ENCODE measurements around the gene SYCE1L. TPM values are rescaled to one million over a fixed set of nuclear protein-coding genes. Genes with fewer than 3 reads are reported as not detected.

SYCE1L gene
- total RNA-seq, 1 experiment from 2014 or later = 6.2 TPM

DNA sequence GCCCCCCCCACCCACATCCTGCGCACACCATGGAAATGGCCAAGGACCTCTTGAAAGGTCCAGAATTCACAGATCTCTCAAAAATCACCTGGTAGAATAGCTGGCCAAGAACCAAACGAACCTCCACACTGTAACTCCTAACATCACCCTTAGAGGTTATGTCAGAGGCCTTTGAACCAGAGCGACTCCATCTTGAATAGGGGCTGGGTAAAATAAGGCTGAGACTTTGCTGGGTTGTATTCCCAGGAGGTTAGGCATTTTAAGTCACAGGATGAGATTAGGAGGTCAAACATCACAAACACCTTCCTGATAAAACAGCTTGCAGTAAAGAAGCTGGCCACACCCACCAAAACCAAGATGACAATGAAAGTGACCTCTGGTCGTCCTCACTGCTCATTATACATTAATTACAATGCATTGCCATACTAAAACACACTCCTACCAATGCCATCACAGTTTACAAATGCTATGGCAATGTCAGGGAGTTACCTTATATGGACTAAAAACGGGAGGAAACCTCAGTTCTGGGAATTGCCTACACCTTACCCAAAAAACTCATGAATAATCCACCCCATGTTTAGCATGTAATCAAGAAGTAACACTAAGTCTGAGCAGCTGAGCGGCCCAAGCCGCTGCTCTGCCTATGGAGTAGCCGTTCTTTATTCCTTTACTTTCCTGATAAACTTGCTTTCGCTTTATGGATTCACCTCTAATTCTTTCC is 34.8 kb downstream of the SYCE1L start:
- intact Hi-C loops (cut with micrococcal nuclease; ENCODE audit: unreplicated experiment) = no loop called here
- ChIA-PET POLR2A (ENCODE audit: unreplicated experiment) (no interaction called here), CTCF (no interaction called here)
- no peak overlapping the region for H3K27ac ChIP-seq
- H3F3A ChIP-seq (ENCODE audit: insufficient read depth, low read depth) = no peaks in the 10 kb centered on the region
- no peak overlapping the region for H3K4me2 ChIP-seq
- H3K4me1 ChIP-seq (replicated peaks; ENCODE audit: insufficient read depth) = peaks cover 6% of the 10 kb centered on the region; the same call in 1 of the 2 replicates
- DNase-seq = no peak
- no peaks in the 10 kb centered on the region; the same call in 1 of the 2 replicates for H3K9me3 ChIP-seq (ENCODE audit: insufficient read depth, low read depth)
- TF ChIP-seq, protein P1, sequence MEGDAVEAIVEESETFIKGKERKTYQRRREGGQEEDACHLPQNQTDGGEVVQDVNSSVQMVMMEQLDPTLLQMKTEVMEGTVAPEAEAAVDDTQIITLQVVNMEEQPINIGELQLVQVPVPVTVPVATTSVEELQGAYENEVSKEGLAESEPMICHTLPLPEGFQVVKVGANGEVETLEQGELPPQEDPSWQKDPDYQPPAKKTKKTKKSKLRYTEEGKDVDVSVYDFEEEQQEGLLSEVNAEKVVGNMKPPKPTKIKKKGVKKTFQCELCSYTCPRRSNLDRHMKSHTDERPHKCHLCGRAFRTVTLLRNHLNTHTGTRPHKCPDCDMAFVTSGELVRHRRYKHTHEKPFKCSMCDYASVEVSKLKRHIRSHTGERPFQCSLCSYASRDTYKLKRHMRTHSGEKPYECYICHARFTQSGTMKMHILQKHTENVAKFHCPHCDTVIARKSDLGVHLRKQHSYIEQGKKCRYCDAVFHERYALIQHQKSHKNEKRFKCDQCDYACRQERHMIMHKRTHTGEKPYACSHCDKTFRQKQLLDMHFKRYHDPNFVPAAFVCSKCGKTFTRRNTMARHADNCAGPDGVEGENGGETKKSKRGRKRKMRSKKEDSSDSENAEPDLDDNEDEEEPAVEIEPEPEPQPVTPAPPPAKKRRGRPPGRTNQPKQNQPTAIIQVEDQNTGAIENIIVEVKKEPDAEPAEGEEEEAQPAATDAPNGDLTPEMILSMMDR (conservative IDR thresholded peaks at IDR 0.05) = no peak
- TF ChIP-seq EZH2 (IDR thresholded peaks at IDR 0.05; ENCODE audit: low read depth) = no peak
- H4K20me1 ChIP-seq (ENCODE audit: insufficient read depth) = no peaks in the 10 kb centered on the region
- no peaks in the 10 kb centered on the region for H3K36me3 ChIP-seq (ENCODE audit: low read depth)
- no TSS peak for BruUV-seq (replicated peaks)
- H2AFZ ChIP-seq = no peak overlapping the region
- no peaks in the 10 kb centered on the region for H3K79me2 ChIP-seq (ENCODE audit: low read depth)
- H3K27me3 ChIP-seq (ENCODE audit: insufficient read depth, low read depth) = peaks cover 8% of the 10 kb centered on the region; the same call in 1 of the 2 replicates
- H3K4me3 ChIP-seq = no peak overlapping the region
- no peaks in the 10 kb centered on the region for H3K9me2 ChIP-seq (ENCODE audit: insufficient read depth)

DNA sequence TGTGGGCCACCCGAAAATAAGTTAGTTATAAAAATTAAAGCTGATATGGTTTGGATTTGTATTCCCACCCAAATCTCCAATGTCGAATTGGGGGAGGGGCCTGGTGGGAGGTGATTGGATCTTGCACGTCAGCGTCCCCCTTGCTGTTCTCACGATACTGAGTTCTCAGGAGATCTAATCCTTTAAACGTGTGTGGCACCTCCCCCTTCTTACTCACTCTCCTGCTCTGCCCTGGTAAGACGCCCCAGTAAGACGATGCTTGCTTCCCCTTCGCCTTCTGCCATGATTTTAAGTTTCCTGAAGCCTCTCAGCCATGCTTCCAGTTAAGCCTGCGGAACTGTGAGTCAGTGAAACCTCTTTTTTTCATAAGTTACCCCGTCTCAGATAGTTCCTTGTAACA is 35.4 kb downstream of the SYCE1L start:
- Histone ChIP-seq H3K36me3 (ENCODE audit: low read depth) (no peaks in the 10 kb centered on the region), H3K4me2 (no peak overlapping the region), H3K27me3 (ENCODE audit: insufficient read depth, low read depth) (peaks cover 8% of the 10 kb centered on the region; the same call in 1 of the 2 replicates), H3K9me2 (ENCODE audit: insufficient read depth) (no peaks in the 10 kb centered on the region), H3K4me1 (replicated peaks; ENCODE audit: insufficient read depth) (peaks cover 8% of the 10 kb centered on the region; the same call in 1 of the 2 replicates), H2AFZ (no peak overlapping the region), H3F3A (ENCODE audit: insufficient read depth, low read depth) (no peaks in the 10 kb centered on the region), H3K79me2 (ENCODE audit: low read depth) (no peaks in the 10 kb centered on the region), H3K27ac (no peak overlapping the region), H3K4me3 (no peak overlapping the region), H3K9me3 (ENCODE audit: insufficient read depth, low read depth) (no peaks in the 10 kb centered on the region; the same call in 1 of the 2 replicates), H4K20me1 (ENCODE audit: insufficient read depth) (no peaks in the 10 kb centered on the region)
- peak in 1 of 2 experiments; percentile 44 for DNase-seq
- BruUV-seq (replicated peaks) = no TSS peak
- TF ChIP-seq, protein P1 (conservative IDR thresholded peaks at IDR 0.05) = no peak
- no peak for TF ChIP-seq EZH2 (IDR thresholded peaks at IDR 0.05; ENCODE audit: low read depth)
- ChIA-PET POLR2A (ENCODE audit: unreplicated experiment) (no interaction called here), CTCF (no interaction called here)
- intact Hi-C loops (cut with micrococcal nuclease; ENCODE audit: unreplicated experiment) = loop anchor here (5.0 kb wide), 2 partner anchors 443 to 768 kb away; no protein-coding TSS in a partner anchor

DNA sequence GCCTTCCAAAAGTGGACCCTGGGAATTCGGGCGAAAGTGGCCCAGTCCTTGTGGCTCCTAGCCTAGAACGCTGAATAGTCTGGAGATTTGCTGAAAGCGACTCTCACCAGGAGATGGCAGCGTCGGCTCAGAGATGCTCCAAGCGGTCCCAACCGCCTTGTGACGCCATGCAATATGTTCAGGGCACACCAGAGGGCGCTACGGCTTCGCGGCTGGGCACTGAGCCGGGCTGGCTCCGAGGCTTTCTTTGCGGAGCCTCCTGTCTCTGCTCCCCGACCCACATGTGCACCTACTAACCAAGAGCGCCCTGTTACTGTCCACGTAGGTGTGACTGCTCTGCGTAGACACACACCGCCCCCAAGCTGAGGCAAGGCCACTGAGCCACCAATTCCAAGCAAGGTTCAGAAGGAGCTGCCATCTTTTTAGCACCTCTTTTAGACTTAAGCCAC is 36.9 kb downstream of the SYCE1L start:
- Histone ChIP-seq H3K4me3 (peak overlapping the region; percentile 37; the same call in 1 of the 2 replicates), H3K4me1 (replicated peaks; ENCODE audit: insufficient read depth) (peaks cover 8% of the 10 kb centered on the region; the same call in 1 of the 2 replicates), H3F3A (ENCODE audit: insufficient read depth, low read depth) (no peaks in the 10 kb centered on the region), H3K9me2 (ENCODE audit: insufficient read depth) (no peaks in the 10 kb centered on the region), H3K27ac (no peak overlapping the region), H3K79me2 (ENCODE audit: low read depth) (no peaks in the 10 kb centered on the region), H3K27me3 (ENCODE audit: insufficient read depth, low read depth) (peaks cover 8% of the 10 kb centered on the region; the same call in 1 of the 2 replicates), H3K36me3 (ENCODE audit: low read depth) (no peaks in the 10 kb centered on the region), H3K9me3 (ENCODE audit: insufficient read depth, low read depth) (no peaks in the 10 kb centered on the region), H4K20me1 (ENCODE audit: insufficient read depth) (no peaks in the 10 kb centered on the region), H2AFZ (peak overlapping the region; percentile 55; the same call in 1 of the 2 replicates), H3K4me2 (peak overlapping the region; percentile 76)
- intact Hi-C loops (cut with micrococcal nuclease; ENCODE audit: unreplicated experiment) = loop anchor here (1.0 to 5.0 kb wide), 5 partner anchors 348 to 863 kb away; partner anchors contain the start of gene WWOX
- no TSS peak for BruUV-seq (replicated peaks)
- no peak for TF ChIP-seq EZH2 (IDR thresholded peaks at IDR 0.05; ENCODE audit: low read depth)
- TF ChIP-seq, protein P1 (conservative IDR thresholded peaks at IDR 0.05) = peak; percentile 98
- ChIA-PET CTCF (interaction anchor here (0.6 kb wide), 1 partner anchor 734 kb away, joined by 3 read pairs; no protein-coding TSS in a partner anchor), POLR2A (ENCODE audit: unreplicated experiment) (no interaction called here)
- peak; percentile 62 to 78 for DNase-seq

All from PC-9 (cell line).